Tibial nerve (tissue), 4 donors: ENCODE measurements around the gene SCAI. TPM values are rescaled to one million over a fixed set of nuclear protein-coding genes. Genes with fewer than 3 reads are reported as not detected.

Source experiments
- DNase-seq, 2 donors: peaks; one replicate each; pipeline ENCODE4 v3.0.0-alpha.2; 2019; ENCODE audit warnings: low spot score in 2 of 2
- H3K27ac ChIP-seq, 4 donors: fragments of 200-600 bp; sonication (generic) in 3 of 4; one replicate each; pipeline ENCODE4 v1.5.1; 2017 to 2019; ENCODE audit warnings: mild to moderate bottlenecking in 1 of 4
- H3K27me3 ChIP-seq, 2 donors: fragments of 200-600 bp; sonication (generic) in 1 of 2; one replicate each; pipeline versions ENCODE4 v1.5.1 to v1.6.0; 2017 to 2019
- H3K36me3 ChIP-seq, 3 donors: fragments of 200-600 bp; sonication (generic); one replicate each; pipeline ENCODE4 v1.5.1; 2018 to 2019
- H3K4me1 ChIP-seq, 4 donors: fragments of 200-600 bp; sonication (generic) in 3 of 4; one replicate each; pipeline ENCODE4 v1.5.1; 2017 to 2019
- H3K4me3 ChIP-seq, 4 donors: fragments of 200-600 bp; sonication (generic) in 3 of 4; one replicate each; pipeline ENCODE4 v1.5.1; 2017 to 2019; ENCODE audit warnings: mild to moderate bottlenecking in 1 of 4, moderate library complexity in 1 of 4
- H3K9me3 ChIP-seq, 4 donors: fragments of 200-600 bp; sonication (generic) in 3 of 4; one replicate each; pipeline ENCODE4 v1.5.1; 2017 to 2019
- EP300 ChIP-seq, 2 donors: sonication (generic); formaldehyde crosslinking; IDR thresholded peaks; one replicate each; pipeline ENCODE4 v1.6.1; 2017; ENCODE audit warnings: antibody characterized with exemption in 2 of 2, mild to moderate bottlenecking in 1 of 2
- POLR2A ChIP-seq, 2 donors: fragments of 450-650 bp; IDR thresholded peaks; one replicate each; pipeline ENCODE4 v1.6.1; 2017; ENCODE audit warnings: antibody characterized with exemption in 2 of 2, mild to moderate bottlenecking in 2 of 2, moderate library complexity in 2 of 2
- WGBS, 2 donors: methylation state at CpG; one replicate each; pipeline ENCODE4 v1.1.5; 2018; 5-methylcytosine and 5-hydroxymethylcytosine counted together
- total RNA-seq, 4 donors: library from RNA; depleted of rRNA; stranded (reverse); fragments of >200 nt; gene quantifications; one replicate each; pipeline ENCODE4 v1.1.0, GENCODE V29; 2016
- TF ChIP-seq, protein P1 (sequence below), 5 experiments: fragments of 200-600 bp in 3 of 5; fragments of 450-650 bp in 2 of 5; sonication (generic) in 3 of 5; IDR thresholded peaks; one replicate each; pipeline ENCODE4 v1.5.1; 2016 to 2019; ENCODE audit warnings: antibody characterized with exemption in 5 of 5, mild to moderate bottlenecking in 3 of 5, moderate library complexity in 2 of 5

SCAI gene
- total RNA-seq, 4 donors from 2014 or later = 8.8 to 19.2 (median 9.4) TPM

DNA sequence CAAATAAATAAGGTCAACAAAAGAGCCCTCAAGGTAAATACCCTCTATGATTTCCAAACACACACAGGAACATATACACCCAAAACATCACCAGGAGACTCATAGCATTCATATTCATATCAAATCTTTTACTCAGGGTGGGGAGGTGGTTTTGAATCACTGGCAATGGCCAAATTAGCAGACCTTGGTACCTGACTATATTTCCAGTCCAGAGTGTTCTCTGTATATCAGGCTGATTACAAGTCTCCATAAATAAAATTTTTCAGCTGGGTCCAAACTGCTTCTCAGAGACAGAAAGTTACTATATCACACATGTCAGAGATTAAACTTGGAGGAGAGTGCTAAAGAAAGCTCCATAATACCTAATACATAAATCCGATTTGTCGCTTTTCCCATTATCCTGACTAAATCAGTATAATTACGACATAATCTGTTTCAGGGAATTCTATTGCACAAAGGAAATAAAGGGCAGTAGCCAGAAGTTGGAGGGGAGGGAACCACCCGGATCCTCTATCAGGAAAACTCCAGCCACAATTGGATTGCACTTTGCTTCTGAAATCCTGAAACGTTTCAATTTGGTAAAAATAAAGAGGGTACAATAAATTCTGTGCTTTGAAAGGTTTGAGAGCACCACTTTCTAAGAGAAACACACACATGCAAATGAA is 195.5 kb downstream of the SCAI start:
- no peaks in the 10 kb centered on the region for H3K36me3 ChIP-seq
- peaks cover 0 to under 1% (median 0%) of the 10 kb centered on the region in 4 donors for H3K4me1 ChIP-seq
- no peaks in the 10 kb centered on the region for H3K27me3 ChIP-seq
- H3K27ac ChIP-seq = no peak overlapping the region
- WGBS, 2 donors = 68 to 71% methylated on average over 5 of the region's 5 CpGs
- H3K4me3 ChIP-seq = no peak overlapping the region
- H3K9me3 ChIP-seq = no peaks in the 10 kb centered on the region
- no peak for DNase-seq
- TF ChIP-seq POLR2A (IDR thresholded peaks at IDR 0.05) (no peak), EP300 (IDR thresholded peaks at IDR 0.05) (no peak)
- TF ChIP-seq, protein P1, sequence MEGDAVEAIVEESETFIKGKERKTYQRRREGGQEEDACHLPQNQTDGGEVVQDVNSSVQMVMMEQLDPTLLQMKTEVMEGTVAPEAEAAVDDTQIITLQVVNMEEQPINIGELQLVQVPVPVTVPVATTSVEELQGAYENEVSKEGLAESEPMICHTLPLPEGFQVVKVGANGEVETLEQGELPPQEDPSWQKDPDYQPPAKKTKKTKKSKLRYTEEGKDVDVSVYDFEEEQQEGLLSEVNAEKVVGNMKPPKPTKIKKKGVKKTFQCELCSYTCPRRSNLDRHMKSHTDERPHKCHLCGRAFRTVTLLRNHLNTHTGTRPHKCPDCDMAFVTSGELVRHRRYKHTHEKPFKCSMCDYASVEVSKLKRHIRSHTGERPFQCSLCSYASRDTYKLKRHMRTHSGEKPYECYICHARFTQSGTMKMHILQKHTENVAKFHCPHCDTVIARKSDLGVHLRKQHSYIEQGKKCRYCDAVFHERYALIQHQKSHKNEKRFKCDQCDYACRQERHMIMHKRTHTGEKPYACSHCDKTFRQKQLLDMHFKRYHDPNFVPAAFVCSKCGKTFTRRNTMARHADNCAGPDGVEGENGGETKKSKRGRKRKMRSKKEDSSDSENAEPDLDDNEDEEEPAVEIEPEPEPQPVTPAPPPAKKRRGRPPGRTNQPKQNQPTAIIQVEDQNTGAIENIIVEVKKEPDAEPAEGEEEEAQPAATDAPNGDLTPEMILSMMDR (IDR thresholded peaks at IDR 0.05) = no peak

DNA sequence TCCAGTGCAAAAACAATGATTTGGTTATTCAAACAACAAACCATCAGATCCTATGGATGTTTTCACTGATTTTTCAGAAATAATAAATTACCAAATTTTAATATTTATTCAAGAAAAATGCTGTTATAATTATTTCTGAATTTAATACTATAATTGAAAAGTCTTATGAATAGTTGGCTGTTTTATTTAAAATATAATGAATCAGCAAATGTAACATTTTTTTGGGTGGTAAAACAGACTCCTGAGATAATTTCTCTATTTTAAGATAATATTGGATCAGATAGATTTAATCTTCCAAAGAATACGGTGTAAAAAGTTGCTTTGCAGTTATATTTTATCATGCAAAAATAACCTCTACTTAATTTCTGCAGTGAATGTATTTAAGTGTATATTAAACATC is 197.2 kb downstream of the SCAI start:
- Histone ChIP-seq H3K27ac (no peak overlapping the region), H3K4me1 (peaks cover 0 to 10% (median 7%) of the 10 kb centered on the region in 4 donors), H3K9me3 (no peaks in the 10 kb centered on the region), H3K27me3 (no peaks in the 10 kb centered on the region), H3K4me3 (no peak overlapping the region), H3K36me3 (no peaks in the 10 kb centered on the region)
- WGBS, 2 donors = 85 to 90% methylated on average over 1 of the region's 1 CpG
- no peak for DNase-seq
- TF ChIP-seq POLR2A (IDR thresholded peaks at IDR 0.05) (no peak), EP300 (IDR thresholded peaks at IDR 0.05) (no peak)
- TF ChIP-seq, protein P1 (IDR thresholded peaks at IDR 0.05) = no peak

DNA sequence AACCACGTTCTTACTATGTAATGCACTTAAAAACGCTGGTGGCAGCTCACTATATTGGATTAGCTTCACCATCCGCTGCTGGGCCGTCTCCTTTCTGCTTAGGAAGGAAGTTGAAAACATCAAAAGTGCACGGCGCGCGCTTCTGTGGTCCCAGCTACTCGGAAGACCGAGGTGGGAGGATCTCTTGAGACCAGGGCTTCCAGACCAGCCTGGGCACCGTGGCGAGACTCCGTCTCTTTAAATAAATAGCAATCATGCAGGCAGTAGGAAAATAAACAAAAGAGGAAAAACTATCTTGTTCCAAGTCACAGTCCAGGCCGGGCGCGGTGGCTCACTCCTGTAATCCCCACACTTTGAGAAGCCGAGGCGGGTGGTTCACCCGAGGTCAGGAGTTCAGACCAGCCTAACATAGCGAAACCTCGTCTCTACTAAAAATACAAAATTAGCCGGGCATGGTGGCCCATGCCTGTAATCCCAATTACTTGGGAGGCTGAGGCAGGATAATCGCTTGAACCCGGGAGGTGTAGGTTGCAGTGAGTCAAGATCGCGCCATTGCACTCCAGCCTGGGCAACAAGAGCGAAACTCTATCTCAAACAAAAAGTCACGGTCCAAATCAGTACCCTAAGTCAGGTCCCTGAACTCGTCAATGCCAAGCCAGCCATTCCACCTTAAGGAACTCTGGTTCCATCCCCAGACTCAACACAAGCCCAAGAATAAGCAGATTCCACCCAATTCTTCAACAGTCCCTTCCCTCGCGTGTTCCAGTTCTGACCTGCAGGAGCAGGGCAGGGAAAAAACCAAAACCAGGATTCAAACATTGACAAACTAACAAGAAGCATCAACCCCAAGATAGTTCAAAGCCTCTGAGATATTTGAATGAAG is 201.4 kb downstream of the SCAI start:
- peak overlapping the region; percentile 66 to 96 (median 82) for H3K4me3 ChIP-seq
- peaks cover 0 to 18% (median 0%) of the 10 kb centered on the region in 3 donors for H3K36me3 ChIP-seq
- no peaks in the 10 kb centered on the region for H3K27me3 ChIP-seq
- DNase-seq = peak in 1 of 2 donors; percentile 56
- 14% methylated on average over 31 of the region's 31 CpGs for WGBS, 2 donors
- H3K9me3 ChIP-seq = no peaks in the 10 kb centered on the region
- no peak for TF ChIP-seq POLR2A (IDR thresholded peaks at IDR 0.05)
- TF ChIP-seq, protein P1 (IDR thresholded peaks at IDR 0.05) = no peak
- TF ChIP-seq EP300 (IDR thresholded peaks at IDR 0.05) = no peak
- peaks cover 0 to 28% (median 8%) of the 10 kb centered on the region in 4 donors for H3K4me1 ChIP-seq
- H3K27ac ChIP-seq = peak overlapping the region; percentile 92 to 95 (median 92)

DNA sequence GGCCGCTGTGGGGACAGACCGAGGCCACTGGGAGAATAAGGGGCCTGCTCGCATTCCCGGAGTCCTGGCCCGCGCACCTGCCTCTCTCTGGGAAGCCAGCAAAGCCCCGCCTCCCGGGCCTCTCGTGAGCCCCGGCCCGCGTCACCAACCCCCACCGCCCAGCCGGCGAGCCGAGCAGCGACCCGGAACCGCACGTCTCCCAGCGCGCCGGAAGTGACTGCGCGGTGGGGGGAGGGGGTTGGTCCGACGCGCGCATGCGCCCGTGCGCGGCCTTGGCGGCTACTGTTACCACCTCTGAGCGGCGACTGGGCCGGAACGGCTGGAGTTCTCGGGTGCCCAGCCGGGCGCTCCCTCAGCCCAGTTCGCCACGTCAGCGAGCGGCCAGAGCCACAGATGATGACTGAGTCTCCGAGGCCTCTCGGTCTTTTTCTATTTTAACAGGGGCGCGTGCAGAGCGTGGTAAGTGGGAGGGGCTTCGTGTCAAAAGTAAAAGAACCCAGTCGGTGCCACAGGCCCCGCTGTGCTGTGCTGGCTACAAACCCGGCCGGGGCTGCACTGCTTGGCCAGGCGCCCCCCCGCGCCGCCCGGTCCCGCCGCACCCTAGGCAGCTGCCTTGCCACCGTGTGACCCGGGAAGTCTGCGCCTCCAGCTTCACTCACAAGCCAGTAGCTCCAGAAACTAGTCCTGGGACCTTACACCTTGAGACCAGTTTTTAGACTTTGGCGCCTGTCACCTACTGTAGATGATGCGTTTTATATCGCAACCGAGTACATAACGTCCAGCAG is 202.2 kb downstream of the SCAI start, which contains the start of gene GOLGA1:
GOLGA1 (minus strand) TSS at position 190 of the 785 bp plus-strand sequence. CDS start 2,372 bp downstream, outside the sequence.
- peak; percentile 87 to 89 for DNase-seq
- WGBS, 2 donors = 1% methylated on average over 19 to 24 of the region's 70 CpGs
- no peaks in the 10 kb centered on the region for H3K9me3 ChIP-seq
- H3K27me3 ChIP-seq = no peaks in the 10 kb centered on the region
- peak; percentile 89 to 92 for TF ChIP-seq EP300 (IDR thresholded peaks at IDR 0.05)
- TF ChIP-seq, protein P1 (IDR thresholded peaks at IDR 0.05) = no peak
- TF ChIP-seq POLR2A (IDR thresholded peaks at IDR 0.05) = peak; percentile 66 to 89
- peak within 1 kb of the TSS; percentile 66 to 96 (median 82) for H3K4me3 ChIP-seq
- H3K4me1 ChIP-seq = peaks cover 0 to 28% (median 8%) of the 10 kb centered on the region in 4 donors
- peak within 1 kb of the TSS; percentile 92 to 95 (median 92) for H3K27ac ChIP-seq
- peaks cover 0 to 27% (median 0%) of the 10 kb centered on the region in 3 donors for H3K36me3 ChIP-seq
